ENCODE data around the gene RAB3B.

RAB3B gene

GRCh38 chr1:51957618-51958017 is 32.9 kb downstream of the RAB3B start:
- Histone ChIP-seq H3K4me3 (ENCODE audit: low read length) (no peak overlapping the region), H3K27ac (ENCODE audit: low read length) (no peak overlapping the region), H3K27me3 (ENCODE audit: control insufficient read depth, insufficient read depth, low read length) (no peaks in the 10 kb centered on the region), H3K9me3 (ENCODE audit: control insufficient read depth, insufficient read depth, low read length) (no peaks in the 10 kb centered on the region), H3K4me1 (ENCODE audit: control insufficient read depth, insufficient read depth, low read length) (peaks cover 5% of the 10 kb centered on the region; the same call in 1 of the 2 replicates), H3K36me3 (ENCODE audit: control insufficient read depth, insufficient read depth, low read length) (no peaks in the 10 kb centered on the region; the same call in 1 of the 2 replicates)
- WGBS (ENCODE audit: insufficient coverage, insufficient read length), result 100% methylated on average over 1 of the region's 7 CpGs
- no peak for DNase-seq (ENCODE audit: low read depth, low spot score)

DNA sequence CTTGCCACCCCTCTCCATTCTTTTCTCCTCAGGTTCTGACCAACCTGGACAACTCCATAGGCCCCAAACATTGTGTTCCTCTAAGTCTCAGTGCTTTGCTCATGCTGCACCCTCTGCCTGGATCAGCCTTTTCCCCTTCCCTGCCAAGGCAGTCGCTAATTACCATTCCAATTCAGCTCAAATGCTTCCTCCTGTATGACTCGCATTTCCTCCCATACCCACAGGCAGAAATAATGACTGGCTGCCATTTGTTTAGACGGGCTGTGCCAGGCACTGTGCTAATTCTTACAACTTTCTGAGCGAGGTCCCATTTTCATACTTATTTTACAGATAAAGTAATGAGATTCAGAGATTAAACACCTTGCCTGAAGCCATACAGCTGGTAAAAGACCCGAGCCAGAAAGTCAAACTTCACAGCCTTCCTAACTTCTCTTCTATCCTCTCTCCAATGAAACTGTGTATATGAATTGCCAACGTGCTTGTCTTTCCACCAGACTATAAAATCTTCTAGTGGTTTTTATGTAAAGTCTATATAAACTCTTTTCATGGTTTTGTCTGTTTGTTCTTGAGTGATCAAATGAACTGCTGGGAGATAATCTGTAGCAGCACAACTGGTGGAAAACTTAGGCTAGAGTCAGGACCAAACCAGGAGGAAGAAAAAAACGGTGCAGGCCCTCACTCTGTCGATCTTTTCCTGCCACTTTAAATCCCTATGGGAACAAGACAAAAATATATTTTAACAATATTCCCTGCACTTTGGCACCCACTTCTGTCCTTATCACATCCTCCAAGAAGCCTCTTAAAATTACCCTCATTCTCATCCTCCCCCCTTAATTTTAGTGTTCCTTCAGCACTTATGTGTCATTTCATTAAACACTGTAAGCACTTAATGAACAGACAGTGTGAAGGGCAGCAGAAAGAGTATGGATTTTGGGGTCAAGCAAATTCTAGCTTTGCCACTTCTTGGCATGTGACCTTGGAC is 33.7 kb downstream of the RAB3B start:
- H3K27ac ChIP-seq (ENCODE audit: low read length), result no peak overlapping the region
- no peak for DNase-seq (ENCODE audit: low read depth, low spot score)

DNA sequence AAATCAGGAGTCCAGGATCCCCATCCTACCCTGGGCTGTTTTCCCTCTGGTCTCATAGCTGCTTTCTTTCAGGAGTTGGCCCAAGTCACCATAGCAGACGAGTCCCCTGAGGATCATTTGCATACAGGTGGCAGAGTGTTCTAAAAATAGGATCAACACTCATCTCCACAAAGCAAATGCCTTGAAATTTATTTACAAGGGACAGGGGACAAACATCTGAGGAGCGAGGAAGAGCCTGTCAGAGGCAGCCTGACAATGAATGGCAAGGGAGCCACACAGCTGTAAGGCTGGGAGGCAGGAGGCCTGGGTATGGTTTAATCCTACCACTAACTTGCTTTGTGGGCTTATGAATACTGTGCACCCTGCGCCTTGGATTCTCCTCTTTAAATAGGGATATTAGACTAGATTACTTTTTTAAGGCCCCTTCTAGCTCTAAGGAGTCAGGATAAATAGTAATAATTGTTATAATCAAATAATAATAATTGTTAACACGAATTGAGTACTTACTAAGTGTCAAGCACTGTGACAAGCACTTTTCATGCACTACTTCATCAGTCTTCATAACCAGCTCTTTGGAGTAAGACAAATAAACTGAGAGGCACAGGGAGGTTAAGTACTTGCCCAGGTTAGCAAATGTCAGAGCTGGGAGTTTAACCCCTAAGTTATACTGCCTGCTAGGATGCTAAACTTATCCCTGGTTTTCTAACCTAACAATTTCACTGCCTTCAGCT is 34.5 kb downstream of the RAB3B start:
- Histone ChIP-seq H3K27ac (ENCODE audit: low read length) (no peak overlapping the region), H3K4me1 (ENCODE audit: control insufficient read depth, insufficient read depth, low read length) (peaks cover 5% of the 10 kb centered on the region; the same call in 1 of the 2 replicates), H3K27me3 (ENCODE audit: control insufficient read depth, insufficient read depth, low read length) (no peaks in the 10 kb centered on the region), H3K9me3 (ENCODE audit: control insufficient read depth, insufficient read depth, low read length) (no peaks in the 10 kb centered on the region), H3K36me3 (ENCODE audit: control insufficient read depth, insufficient read depth, low read length) (no peaks in the 10 kb centered on the region), H3K4me3 (ENCODE audit: low read length) (no peak overlapping the region)
- WGBS (ENCODE audit: insufficient coverage, insufficient read length), result no CpG with 5 or more reads among the region's 4 CpGs
- DNase-seq (ENCODE audit: low read depth, low spot score), result no peak

More for the DNA sequence above, 33.7 kb downstream of the RAB3B start:
- H3K36me3 ChIP-seq (ENCODE audit: control insufficient read depth, insufficient read depth, low read length), result no peaks in the 10 kb centered on the region; the same call in 1 of the 2 replicates
- peaks cover 5% of the 10 kb centered on the region; the same call in 1 of the 2 replicates for H3K4me1 ChIP-seq (ENCODE audit: control insufficient read depth, insufficient read depth, low read length)
- no peaks in the 10 kb centered on the region for H3K9me3 ChIP-seq (ENCODE audit: control insufficient read depth, insufficient read depth, low read length)
- H3K4me3 ChIP-seq (ENCODE audit: low read length), result no peak overlapping the region
- no peaks in the 10 kb centered on the region for H3K27me3 ChIP-seq (ENCODE audit: control insufficient read depth, insufficient read depth, low read length)
- WGBS (ENCODE audit: insufficient coverage, insufficient read length), result no CpG with 5 or more reads among the region's 8 CpGs

- no CpG with 5 or more reads among the region's 7 CpGs for WGBS (ENCODE audit: insufficient coverage, insufficient read length)
- H3K27ac ChIP-seq (ENCODE audit: low read length), result no peak overlapping the region
- no peak for DNase-seq (ENCODE audit: low read depth, low spot score)
- H3K27me3 ChIP-seq (ENCODE audit: control insufficient read depth, insufficient read depth, low read length), result no peaks in the 10 kb centered on the region
- H3K4me3 ChIP-seq (ENCODE audit: low read length), result no peak overlapping the region
- H3K36me3 ChIP-seq (ENCODE audit: control insufficient read depth, insufficient read depth, low read length), result no peaks in the 10 kb centered on the region
- no peaks in the 10 kb centered on the region for H3K9me3 ChIP-seq (ENCODE audit: control insufficient read depth, insufficient read depth, low read length)
- peaks cover 5% of the 10 kb centered on the region; the same call in 1 of the 2 replicates for H3K4me1 ChIP-seq (ENCODE audit: control insufficient read depth, insufficient read depth, low read length)
Observed at GRCh38 chr1:51954783-51955182, 35.7 kb downstream of the RAB3B start.

DNA sequence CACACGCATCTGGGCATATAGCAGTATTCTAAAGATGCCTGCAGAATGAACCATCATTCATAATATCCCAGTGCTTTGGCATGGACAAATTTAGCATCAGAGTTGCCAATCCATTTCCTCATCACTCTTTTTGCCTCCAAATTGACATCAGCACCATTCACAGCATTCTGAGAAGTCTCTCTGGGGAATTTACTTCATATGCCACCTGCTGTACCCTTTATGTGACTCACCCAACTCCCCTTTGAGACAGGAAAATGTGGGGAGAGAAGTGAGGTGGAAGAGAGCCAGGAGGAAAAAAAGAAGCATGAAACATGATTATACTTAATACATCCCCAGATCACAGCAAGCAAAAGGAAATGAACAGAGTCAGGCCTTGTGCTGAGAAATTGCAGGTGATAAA is 37.4 kb downstream of the RAB3B start:
- H3K27me3 ChIP-seq (ENCODE audit: control insufficient read depth, insufficient read depth, low read length), result no peaks in the 10 kb centered on the region
- no peaks in the 10 kb centered on the region for H3K9me3 ChIP-seq (ENCODE audit: control insufficient read depth, insufficient read depth, low read length)
- no peak overlapping the region for H3K4me3 ChIP-seq (ENCODE audit: low read length)
- H3K36me3 ChIP-seq (ENCODE audit: control insufficient read depth, insufficient read depth, low read length), result no peaks in the 10 kb centered on the region; the same call in 1 of the 2 replicates
- WGBS (ENCODE audit: insufficient coverage, insufficient read length), result no CpG with 5 or more reads among the region's 1 CpG
- peaks cover 5% of the 10 kb centered on the region; the same call in 1 of the 2 replicates for H3K4me1 ChIP-seq (ENCODE audit: control insufficient read depth, insufficient read depth, low read length)
- DNase-seq (ENCODE audit: low read depth, low spot score), result no peak
- H3K27ac ChIP-seq (ENCODE audit: low read length), result no peak overlapping the region

DNA sequence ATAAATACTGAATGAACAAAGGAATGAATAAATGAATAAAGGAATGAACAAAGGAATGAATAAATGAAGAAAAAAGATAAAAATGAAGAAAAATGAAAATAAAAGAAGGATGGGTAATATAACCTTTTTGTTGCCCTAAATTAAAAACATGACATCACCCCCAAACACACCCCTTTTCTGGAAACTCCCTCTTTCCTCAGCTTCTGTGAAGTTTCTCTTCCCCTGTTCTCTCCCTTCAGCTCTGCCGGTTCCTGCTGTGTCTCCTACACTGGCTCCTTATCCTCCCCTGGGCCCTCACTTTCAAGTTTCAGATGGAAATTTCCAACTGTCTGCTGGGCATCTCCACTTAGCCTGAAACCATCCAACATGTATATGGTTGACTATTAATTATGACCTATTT is 37.9 kb downstream of the RAB3B start:
- no CpG with 5 or more reads among the region's 1 CpG for WGBS (ENCODE audit: insufficient coverage, insufficient read length)
- peaks cover 2% of the 10 kb centered on the region; the same call in 1 of the 2 replicates for H3K4me1 ChIP-seq (ENCODE audit: control insufficient read depth, insufficient read depth, low read length)
- H3K4me3 ChIP-seq (ENCODE audit: low read length), result no peak overlapping the region
- no peaks in the 10 kb centered on the region for H3K27me3 ChIP-seq (ENCODE audit: control insufficient read depth, insufficient read depth, low read length)
- no peak overlapping the region for H3K27ac ChIP-seq (ENCODE audit: low read length)
- no peak for DNase-seq (ENCODE audit: low read depth, low spot score)
- no peaks in the 10 kb centered on the region; the same call in 1 of the 2 replicates for H3K36me3 ChIP-seq (ENCODE audit: control insufficient read depth, insufficient read depth, low read length)
- H3K9me3 ChIP-seq (ENCODE audit: control insufficient read depth, insufficient read depth, low read length), result no peaks in the 10 kb centered on the region

- WGBS (ENCODE audit: insufficient coverage, insufficient read length), result no CpG with 5 or more reads among the region's 4 CpGs
- Histone ChIP-seq H3K4me3 (ENCODE audit: low read length) (no peak overlapping the region), H3K36me3 (ENCODE audit: control insufficient read depth, insufficient read depth, low read length) (no peaks in the 10 kb centered on the region; the same call in 1 of the 2 replicates), H3K9me3 (ENCODE audit: control insufficient read depth, insufficient read depth, low read length) (no peaks in the 10 kb centered on the region), H3K4me1 (ENCODE audit: control insufficient read depth, insufficient read depth, low read length) (no peaks in the 10 kb centered on the region), H3K27ac (ENCODE audit: low read length) (no peak overlapping the region), H3K27me3 (ENCODE audit: control insufficient read depth, insufficient read depth, low read length) (no peaks in the 10 kb centered on the region)
- DNase-seq (ENCODE audit: low read depth, low spot score), result no peak
Observed at GRCh38 chr1:51950701-51951100, 39.8 kb downstream of the RAB3B start.

DNA sequence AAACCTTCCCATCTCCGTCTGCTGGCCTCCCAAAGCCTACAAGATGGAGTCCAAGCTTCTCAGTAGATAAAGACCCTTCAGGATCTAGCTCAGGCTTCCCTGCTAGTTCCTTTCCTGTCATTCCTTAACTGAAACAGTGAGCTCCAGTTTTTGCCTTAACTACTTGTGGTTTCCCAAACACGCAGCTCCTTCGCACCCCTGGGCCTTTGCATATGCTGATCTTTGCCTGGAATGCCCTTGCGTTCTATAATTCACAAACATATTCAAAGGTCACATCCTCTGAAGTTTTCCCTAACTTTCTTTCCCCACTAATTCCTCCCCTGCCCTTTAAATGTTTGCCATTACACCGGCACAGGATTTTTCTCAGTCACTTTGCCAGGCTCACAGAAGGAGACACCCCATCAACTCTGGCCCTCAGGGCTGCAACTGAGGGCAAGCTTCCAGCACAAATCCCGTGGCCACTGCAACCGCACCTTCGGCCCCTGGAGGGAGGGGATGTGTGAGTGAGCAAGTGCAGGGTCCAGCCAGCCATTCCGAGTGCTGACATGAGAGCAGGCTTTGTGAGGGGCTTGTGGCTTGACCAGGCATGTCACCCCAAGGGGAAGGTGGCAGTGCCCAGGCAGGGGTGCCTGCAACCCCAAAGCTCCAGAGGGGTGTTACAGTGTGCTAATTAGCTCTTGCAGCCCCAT is 41.3 kb downstream of the RAB3B start:
- Histone ChIP-seq H3K4me3 (ENCODE audit: low read length) (no peak overlapping the region), H3K36me3 (ENCODE audit: control insufficient read depth, insufficient read depth, low read length) (no peaks in the 10 kb centered on the region; the same call in none of the 2 replicates), H3K9me3 (ENCODE audit: control insufficient read depth, insufficient read depth, low read length) (no peaks in the 10 kb centered on the region), H3K4me1 (ENCODE audit: control insufficient read depth, insufficient read depth, low read length) (no peaks in the 10 kb centered on the region), H3K27me3 (ENCODE audit: control insufficient read depth, insufficient read depth, low read length) (no peaks in the 10 kb centered on the region), H3K27ac (ENCODE audit: low read length) (no peak overlapping the region)
- WGBS (ENCODE audit: insufficient coverage, insufficient read length), result no CpG with 5 or more reads among the region's 9 CpGs
- DNase-seq (ENCODE audit: low read depth, low spot score), result no peak

- WGBS (ENCODE audit: insufficient coverage, insufficient read length), result no CpG with 5 or more reads among the region's 2 CpGs
- no peak for DNase-seq (ENCODE audit: low read depth, low spot score)
- no peaks in the 10 kb centered on the region for H3K27me3 ChIP-seq (ENCODE audit: control insufficient read depth, insufficient read depth, low read length)
- no peaks in the 10 kb centered on the region for H3K4me1 ChIP-seq (ENCODE audit: control insufficient read depth, insufficient read depth, low read length)
- no peaks in the 10 kb centered on the region; the same call in none of the 2 replicates for H3K36me3 ChIP-seq (ENCODE audit: control insufficient read depth, insufficient read depth, low read length)
- no peak overlapping the region for H3K4me3 ChIP-seq (ENCODE audit: low read length)
- H3K9me3 ChIP-seq (ENCODE audit: control insufficient read depth, insufficient read depth, low read length), result no peaks in the 10 kb centered on the region
- H3K27ac ChIP-seq (ENCODE audit: low read length), result no peak overlapping the region
Observed at GRCh38 chr1:51948491-51948915, 42.0 kb downstream of the RAB3B start.

GRCh38 chr1:51946300-51946699 is 44.2 kb downstream of the RAB3B start:
- H3K4me1 ChIP-seq (ENCODE audit: control insufficient read depth, insufficient read depth, low read length), result no peaks in the 10 kb centered on the region
- no peaks in the 10 kb centered on the region for H3K27me3 ChIP-seq (ENCODE audit: control insufficient read depth, insufficient read depth, low read length)
- no peak for DNase-seq (ENCODE audit: low read depth, low spot score)
- H3K4me3 ChIP-seq (ENCODE audit: low read length), result no peak overlapping the region
- no peaks in the 10 kb centered on the region for H3K9me3 ChIP-seq (ENCODE audit: control insufficient read depth, insufficient read depth, low read length)
- no peaks in the 10 kb centered on the region; the same call in none of the 2 replicates for H3K36me3 ChIP-seq (ENCODE audit: control insufficient read depth, insufficient read depth, low read length)
- no CpG with 5 or more reads among the region's 1 CpG for WGBS (ENCODE audit: insufficient coverage, insufficient read length)
- H3K27ac ChIP-seq (ENCODE audit: low read length), result no peak overlapping the region

Data from iPS DF 6.9 (cell line).